Hematopoietic multipotent progenitor cell treated with erythropoietin and hydrocortisone succinate and interleukin-3 and kit ligand, for 6 days (in vitro differentiated cells): ENCODE results near the gene MSRB3.

ENCODE experiments used
- DNase-seq: peaks from one replicate; pipeline ENCODE4 v3.0.0-alpha.2; 2015

Gene MSRB3

DNA sequence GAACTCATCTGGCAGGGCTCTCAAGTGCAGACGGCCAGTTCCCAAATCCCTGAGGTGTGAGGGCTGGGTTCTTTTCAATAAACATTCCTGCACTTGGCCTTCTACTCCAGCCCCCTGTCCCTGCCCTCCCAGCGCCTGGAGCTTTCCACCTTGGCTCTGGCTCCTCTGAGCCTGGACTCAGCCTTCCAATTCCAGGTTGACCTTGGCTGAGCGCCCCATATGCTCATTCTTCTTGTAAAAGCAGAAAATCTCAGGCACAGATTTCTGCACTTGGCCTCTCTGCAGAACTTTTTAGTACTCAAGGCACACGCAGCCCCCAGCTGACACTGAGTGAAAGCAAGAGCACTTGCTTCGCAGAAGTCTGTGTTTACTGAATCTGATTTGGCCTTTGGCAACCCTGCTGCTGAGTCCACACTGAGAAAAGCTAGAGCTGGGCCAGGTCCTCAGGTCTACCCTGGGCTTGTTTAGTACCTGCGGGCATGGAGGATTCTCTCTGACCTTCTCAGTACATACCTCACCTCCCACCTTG, 222.7 kb downstream of the MSRB3 start:
- DNase-seq: no peak

GRCh38 chr12:65501935-65502334, 223.5 kb downstream of the MSRB3 start:
- no peak for DNase-seq

- DNase-seq: no peak
Measured at GRCh38 chr12:65504417-65504816, 225.9 kb downstream of the MSRB3 start.

GRCh38 chr12:65505386-65506121, 227.1 kb downstream of the MSRB3 start:
- DNase-seq: no peak

GRCh38 chr12:65508276-65509035, 230.0 kb downstream of the MSRB3 start:
- no peak for DNase-seq

GRCh38 chr12:65510007-65510406, 231.5 kb downstream of the MSRB3 start:
- DNase-seq: no peak

DNA sequence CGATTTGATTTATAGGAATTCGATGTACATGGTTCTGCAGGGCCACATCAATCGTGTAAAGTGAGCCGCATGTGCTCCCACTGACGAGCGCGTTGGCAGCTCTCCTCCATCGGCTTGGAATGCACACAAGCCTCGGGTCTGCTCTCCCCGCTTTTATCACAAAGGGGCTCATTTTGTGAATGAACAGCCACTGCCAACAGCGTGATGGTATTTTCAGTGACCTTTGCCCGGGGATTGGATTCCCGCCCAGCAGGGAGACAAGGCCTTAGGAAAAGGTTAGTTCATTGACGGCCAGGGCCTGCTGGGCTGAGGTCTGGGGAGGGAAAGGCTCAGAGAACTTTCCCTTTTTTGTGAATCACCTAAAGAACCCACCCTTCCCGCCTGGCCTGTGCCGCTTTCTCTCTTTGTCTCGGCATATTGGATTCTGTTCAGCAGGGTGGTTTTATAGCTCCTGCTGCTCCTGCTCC, 232.1 kb downstream of the MSRB3 start:
- no peak for DNase-seq

DNA sequence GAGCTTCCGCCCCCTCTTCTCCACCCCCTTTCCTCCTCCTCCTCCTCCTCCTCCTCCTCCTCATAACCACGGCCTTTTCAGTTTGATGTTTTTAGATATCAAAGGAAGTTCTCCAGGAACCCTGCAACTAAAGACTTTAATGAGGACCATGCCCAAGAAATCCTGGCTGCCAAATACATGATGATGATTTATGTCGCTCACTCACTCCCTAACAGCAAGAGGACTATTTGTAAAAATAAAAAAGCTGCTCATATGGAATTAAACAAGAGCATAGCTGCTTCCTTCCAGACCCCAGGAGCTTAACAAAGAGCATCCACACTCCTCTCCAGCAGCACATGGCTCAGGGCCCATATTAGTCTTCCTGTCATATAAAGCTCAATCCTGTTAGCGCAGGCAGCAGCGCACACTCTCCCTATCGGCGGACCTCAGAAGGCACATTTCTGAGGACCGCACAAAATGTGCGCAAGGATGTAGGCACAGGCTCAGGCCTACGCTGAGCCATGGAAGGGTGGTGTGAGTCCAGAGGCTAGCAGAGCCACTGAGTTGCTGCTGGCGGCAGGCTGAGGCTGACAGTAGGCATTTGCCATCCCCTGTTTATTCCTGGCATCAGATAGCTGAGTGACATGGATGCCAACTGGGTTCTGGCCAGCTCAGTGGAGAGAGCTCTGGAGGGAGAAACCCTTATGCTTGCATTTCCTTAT, 232.8 kb downstream of the MSRB3 start:
- DNase-seq: no peak

DNA sequence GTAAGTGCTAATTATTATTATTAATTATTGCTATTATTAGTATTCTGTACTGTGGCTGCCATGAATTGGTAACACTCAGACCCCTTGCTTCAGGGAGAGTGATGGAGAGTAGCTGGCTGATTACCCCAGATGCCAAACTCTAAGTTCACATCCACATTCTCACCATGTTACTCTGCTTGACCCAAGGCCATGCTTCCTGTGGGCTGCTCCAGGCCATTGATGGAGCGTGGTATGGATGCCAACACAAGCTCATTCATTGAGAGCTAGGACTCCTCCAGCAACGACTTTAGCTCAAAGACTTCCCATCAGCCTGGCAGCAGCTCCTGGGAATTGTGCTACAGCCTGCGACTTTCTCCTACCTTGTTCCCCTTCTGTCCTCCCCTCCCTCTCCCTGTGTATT, 233.4 kb downstream of the MSRB3 start:
- DNase-seq: no peak
